OCI-LY3 (cell line): ENCODE data around the gene ATP13A2.

Experiments used
- CTCF ChIP-seq: fragments of 200-600, 300-600 bp; sonication (generic); IDR thresholded peaks from 2 replicates; pipeline ENCODE4 v1.5.1; 2014; ENCODE audit warnings: antibody characterized with exemption, low read length, low read depth
- EZH2phosphoT487 ChIP-seq: fragments of 200-600 bp; shearing (Covaris generic); IDR thresholded peaks from 2 replicates; pipeline ENCODE4 v1.6.1; 2018; ENCODE audit warnings: antibody characterized with exemption, mixed run types, low read depth

- no peak for TF ChIP-seq CTCF
- no peak for TF ChIP-seq EZH2phosphoT487
These were observed 19.6 kb downstream of the ATP13A2 start for GRCh38 chr1:16992102-16992501.
